GM21786 (cell line): ENCODE measurements around the gene ACSF2.
"Not testable (repeated sequence)": the region's sequence is repeated elsewhere in the genome, so short reads cannot be mapped to it uniquely, and the experiment has no call there.

Experiments used
- ATAC-seq: cut with Tn5 transposase; IDR thresholded peaks from one replicate; pipeline ENCODE4 v1.9.1; 2021; ENCODE audit not compliant: unreplicated experiment

Gene ACSF2

GRCh38 chr17:50425682-50426471, at the start of gene ACSF2:
Gene ACSF2, plus strand, starts transcription at chr17:50426218. Its CDS starts 44 bp downstream, at chr17:50426262.
- ATAC-seq, result peak; percentile 32

- no peak for ATAC-seq
Observed at GRCh38 chr17:50379351-50380132, 46.5 kb upstream of the ACSF2 start.

- ATAC-seq, result no peak
Observed at GRCh38 chr17:50380369-50381259, 45.4 kb upstream of the ACSF2 start.

DNA sequence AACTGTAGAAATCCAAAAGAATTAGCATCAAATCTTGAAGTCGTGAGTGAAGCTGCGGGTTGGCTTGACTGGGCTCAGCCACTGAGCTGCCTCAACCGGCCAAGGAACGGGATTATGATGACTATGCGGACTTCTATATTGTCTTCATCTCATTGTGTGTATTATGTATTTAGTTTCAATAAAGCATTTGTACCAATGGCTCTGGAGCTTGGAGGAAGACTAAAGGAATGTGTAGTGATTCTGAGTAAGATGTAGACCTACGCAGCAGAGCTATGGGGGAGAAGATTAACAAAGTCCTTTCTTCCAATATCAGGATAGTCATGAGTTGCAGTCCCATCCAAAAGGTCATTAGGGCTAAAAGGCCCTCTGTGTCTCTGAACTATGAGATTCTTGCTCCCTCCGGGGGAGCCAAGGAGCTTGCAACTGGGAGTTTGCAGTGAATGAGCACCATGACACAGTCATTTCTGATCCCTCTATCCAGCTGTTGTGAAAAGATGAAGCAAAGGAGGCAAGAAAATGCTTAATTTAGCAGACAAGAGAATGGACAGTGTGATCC, 44.7 kb upstream of the ACSF2 start:
- no peak for ATAC-seq

GRCh38 chr17:50381920-50382319, 44.1 kb upstream of the ACSF2 start:
- no peak for ATAC-seq

DNA sequence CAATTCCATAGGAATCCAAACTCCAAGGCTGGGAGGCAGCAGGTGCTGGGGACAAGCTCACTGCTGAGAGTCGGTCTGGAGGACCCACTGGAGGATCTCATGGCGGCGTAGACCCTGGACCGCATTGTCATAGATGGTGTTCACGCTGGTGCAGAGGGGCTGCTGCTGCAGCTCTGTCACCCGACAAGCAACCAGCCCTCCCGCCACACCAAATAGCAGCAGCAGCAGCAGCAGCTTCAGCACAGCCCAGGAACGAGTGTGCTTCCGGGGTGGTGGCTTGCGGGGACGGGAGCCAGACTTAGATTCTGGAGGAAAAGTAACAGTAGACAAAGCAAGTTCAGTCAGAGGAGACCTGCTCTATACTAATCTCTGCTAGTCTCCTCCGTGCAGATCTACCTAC, 43.1 kb upstream of the ACSF2 start:
- ATAC-seq, result no peak

DNA sequence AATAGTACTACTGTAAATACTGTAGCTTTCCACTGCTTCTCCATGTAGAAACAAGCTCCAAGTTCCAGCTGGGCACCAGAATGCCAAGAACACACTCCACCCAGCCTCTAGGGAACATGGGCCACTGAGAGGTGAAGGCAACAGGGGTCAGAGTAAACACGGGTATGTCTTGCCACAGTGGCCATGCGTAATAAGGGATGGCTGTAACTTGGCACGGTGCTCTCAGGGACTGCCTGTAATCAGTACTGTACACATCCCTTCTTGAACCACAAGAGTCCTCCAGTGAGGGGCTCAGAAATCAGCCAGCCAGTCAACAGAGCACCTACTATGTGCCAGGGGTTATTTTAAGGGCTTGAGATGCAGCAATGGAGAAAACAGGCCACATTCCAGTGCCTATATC, 39.5 kb upstream of the ACSF2 start:
- no peak for ATAC-seq

GRCh38 chr17:50388728-50389127, 37.3 kb upstream of the ACSF2 start:
- no peak for ATAC-seq

GRCh38 chr17:50389534-50389933, 36.5 kb upstream of the ACSF2 start:
- ATAC-seq, result no peak

- no peak for ATAC-seq
Observed at GRCh38 chr17:50392621-50393020, 33.4 kb upstream of the ACSF2 start.

GRCh38 chr17:50393700-50394099, 32.3 kb upstream of the ACSF2 start:
- no peak for ATAC-seq

DNA sequence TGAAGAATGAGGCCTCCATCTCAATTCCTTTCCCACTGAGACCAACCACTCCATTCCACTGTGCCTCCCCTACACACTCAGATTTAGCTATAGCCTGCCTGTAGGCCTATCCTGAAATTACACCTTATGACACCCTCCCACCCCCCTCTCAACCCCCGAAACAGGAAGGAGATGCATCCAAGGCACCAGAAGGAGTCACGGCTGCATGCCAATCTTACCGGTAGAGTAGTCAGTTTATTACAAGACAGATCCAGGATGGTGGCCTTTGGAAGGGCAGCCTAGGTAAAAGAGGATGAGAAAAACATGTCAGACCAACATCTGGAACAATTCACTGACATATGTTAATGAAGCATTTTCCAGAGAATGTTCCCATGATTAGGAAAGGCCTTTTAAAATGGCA, 31.3 kb upstream of the ACSF2 start:
- no peak for ATAC-seq

DNA sequence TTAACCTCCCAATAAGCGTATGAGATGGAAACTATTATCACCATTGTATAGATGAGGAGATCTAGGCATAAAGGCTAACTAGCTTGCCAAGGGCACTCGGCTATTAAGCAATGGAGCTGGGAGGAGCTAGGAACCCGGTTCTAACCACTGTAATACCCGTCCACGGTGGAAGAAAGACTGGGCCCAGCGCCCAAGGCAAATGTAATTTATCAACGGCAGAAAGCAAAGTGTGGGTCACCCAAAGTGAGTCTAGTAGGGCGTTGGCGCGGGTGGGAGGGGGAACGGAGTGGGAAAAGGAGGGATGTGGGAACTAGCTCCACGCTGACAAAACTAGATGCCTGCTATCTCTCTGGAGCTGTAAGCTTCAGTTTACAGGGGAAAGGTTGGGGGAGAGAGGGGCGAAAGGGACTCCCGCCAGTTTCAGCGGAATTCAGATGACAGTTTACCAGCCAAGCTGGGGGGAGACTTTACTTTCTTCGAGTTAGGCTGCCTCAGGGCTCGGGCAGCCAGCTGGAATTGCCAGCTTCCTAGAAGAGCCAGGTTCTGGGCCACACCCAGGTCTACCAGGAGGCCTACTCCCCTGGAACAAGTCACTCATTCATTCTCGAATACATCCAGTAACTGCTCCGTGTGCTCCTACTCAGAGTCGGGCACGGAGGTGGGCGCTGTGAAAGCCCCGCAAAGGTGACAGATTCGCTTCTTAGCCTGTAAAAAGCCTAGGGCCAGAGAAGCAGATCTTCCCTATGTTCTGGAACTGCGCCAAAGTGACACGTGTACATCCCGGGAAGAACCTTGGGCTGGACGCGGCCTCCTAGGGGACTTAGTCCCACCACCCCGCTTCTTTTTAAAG, 29.5 kb upstream of the ACSF2 start:
- no peak for ATAC-seq

- ATAC-seq, result peak; percentile 86
Observed at GRCh38 chr17:50397111-50397918, 28.7 kb upstream of the ACSF2 start, which contains the start of gene LRRC59. Gene LRRC59, minus strand, starts transcription at chr17:50397523. Its CDS starts 206 bp downstream, at chr17:50397317.

DNA sequence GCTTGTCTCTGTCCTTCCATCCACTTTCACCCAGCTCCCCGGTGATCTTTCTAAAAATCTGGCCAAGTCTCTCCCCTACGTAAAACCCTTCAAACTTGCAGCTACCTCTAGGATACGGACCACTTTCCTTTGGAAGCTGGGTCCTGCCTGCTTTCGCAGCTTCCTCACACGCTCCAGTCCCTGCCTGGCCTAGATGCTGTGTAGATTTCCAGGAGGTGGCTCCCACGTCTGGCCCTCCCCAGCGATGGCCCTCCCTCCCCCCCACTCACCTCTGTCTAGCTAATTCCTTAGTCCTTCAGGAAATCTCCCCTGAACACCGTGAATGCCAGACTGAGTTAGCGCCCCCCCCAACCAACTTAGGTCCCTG, 28.1 kb upstream of the ACSF2 start:
- no peak for ATAC-seq

GRCh38 chr17:50398672-50399071, 27.3 kb upstream of the ACSF2 start:
- not testable (repeated sequence) for ATAC-seq

GRCh38 chr17:50399591-50399990, 26.4 kb upstream of the ACSF2 start:
- ATAC-seq, result not testable (repeated sequence)

DNA sequence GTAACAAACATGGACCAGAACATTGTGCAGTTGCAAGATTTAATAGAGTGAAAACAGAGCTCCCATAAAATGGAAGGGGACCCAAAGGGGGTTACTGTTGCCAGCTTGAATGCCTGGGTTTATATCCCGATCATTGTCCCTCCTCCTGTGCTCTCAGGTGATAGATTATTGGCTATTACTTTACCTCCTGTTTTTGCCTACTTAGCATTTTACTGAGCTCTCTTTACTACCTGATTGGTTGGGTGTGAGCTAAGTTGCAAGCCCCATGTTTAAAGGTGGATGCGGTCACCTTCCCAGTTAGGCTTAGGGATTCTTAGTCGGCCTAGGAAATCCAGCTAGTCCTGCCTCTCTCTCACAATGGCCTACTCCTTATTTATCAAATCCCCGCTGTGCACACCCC, 20.7 kb upstream of the ACSF2 start:
- not testable (repeated sequence) for ATAC-seq

DNA sequence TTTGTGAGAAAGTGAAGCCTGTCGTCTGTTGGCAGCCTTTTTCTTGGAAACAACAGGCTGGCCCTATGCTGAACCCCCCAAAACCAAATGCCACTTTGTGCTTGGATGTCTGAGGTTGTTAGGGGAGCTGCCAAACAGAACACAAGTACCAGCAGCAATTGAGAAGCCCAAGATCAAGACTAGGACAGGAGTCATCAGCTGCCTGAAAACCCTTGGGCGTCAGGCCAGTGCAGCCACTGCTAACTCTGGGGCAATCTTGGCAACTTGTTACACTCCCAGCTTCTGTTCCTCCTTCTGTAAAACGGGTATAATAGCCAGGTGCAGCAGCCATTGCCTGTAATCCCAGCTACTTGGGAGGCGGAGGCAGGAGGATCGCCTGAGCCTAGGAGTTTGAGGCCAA, 19.4 kb upstream of the ACSF2 start:
- no peak for ATAC-seq
